IMR-90 (cell line): ENCODE data around the gene HCN4. TPM values are rescaled to one million over a fixed set of nuclear protein-coding genes. Genes with fewer than 3 reads are reported as not detected.

ENCODE experiments used
- ATAC-seq: fragments of 200-7000 bp; cut with Tn5 transposase; 2 replicates; pipeline ENCODE4 v1.9.1; 2020; ENCODE audit warnings: low read depth, mild to moderate bottlenecking, moderate library complexity
- BruUV-seq: library from RNA; stranded (reverse); fragments of 400-500 nt; replicated peaks from 2 replicates; lab custom pipeline; 2021; lab: Mats Ljungman, UMichigan
- CTCF ChIA-PET: fragments of 300-600 bp; formaldehyde crosslinking; extraction: SDS; loops from one replicate; lab custom pipeline; 2021; ENCODE audit warnings: antibody characterized with exemption; lab: Yijun Ruan, JAX
- POLR2A ChIA-PET: fragments of 300-600 bp; sonication (Branson Sonifier 250); formaldehyde crosslinking; loops from one replicate; lab custom pipeline; 2022; ENCODE audit warnings: antibody characterized with exemption; ENCODE audit not compliant: unreplicated experiment; lab: Charles Lee
- DNase-seq: peaks from one replicate; pipeline ENCODE4 v3.0.0; 2013
- H2AFZ ChIP-seq: replicated peaks from 2 replicates; pipeline ENCODE3; 2013; ENCODE audit warnings: low read length, mild to moderate bottlenecking; ENCODE audit not compliant: poor library complexity
- H2AK5ac ChIP-seq: 2 replicates; pipeline ENCODE4 v1.6.1; 2013; ENCODE audit warnings: low read depth, low read length, inconsistent platforms
- H2AK9ac ChIP-seq: replicated peaks from 2 replicates; pipeline ENCODE3; 2013; ENCODE audit warnings: mild to moderate bottlenecking, low read depth, low read length, moderate library complexity; ENCODE audit not compliant: poor library complexity
- H2BK120ac ChIP-seq: 2 replicates; pipeline ENCODE4 v1.6.1; 2013; ENCODE audit warnings: low read depth, low read length, inconsistent platforms
- H2BK15ac ChIP-seq: 3 replicates; pipeline ENCODE4 v1.6.1; 2013; ENCODE audit warnings: low read depth, low read length, inconsistent platforms
- H2BK20ac ChIP-seq: 2 replicates; pipeline ENCODE4 v1.6.1; 2013; ENCODE audit warnings: low read depth, mild to moderate bottlenecking, inconsistent platforms, low read length, moderate library complexity
- H2BK5ac ChIP-seq: 2 replicates; pipeline ENCODE4 v1.6.1; 2013; ENCODE audit warnings: mild to moderate bottlenecking, low read depth, low read length, inconsistent platforms; ENCODE audit not compliant: poor library complexity, severe bottlenecking
- H3K14ac ChIP-seq: replicated peaks from 2 replicates; pipeline ENCODE4 v1.6.1; 2013; ENCODE audit warnings: low read depth, low read length, inconsistent platforms
- H3K18ac ChIP-seq: 2 replicates; pipeline ENCODE4 v1.6.1; 2013; ENCODE audit warnings: low read depth, low read length, control low read depth
- H3K23ac ChIP-seq: 2 replicates; pipeline ENCODE4 v1.6.1; 2013; ENCODE audit warnings: low read depth, low read length, inconsistent platforms
- H3K27ac ChIP-seq: 2 replicates; pipeline ENCODE4 v1.5.1; 2013; ENCODE audit warnings: mild to moderate bottlenecking, control low read depth, low read length; ENCODE audit not compliant: insufficient read depth
- H3K27me3 ChIP-seq: 2 replicates; pipeline ENCODE4 v1.6.1; 2013; ENCODE audit warnings: low read length; ENCODE audit not compliant: control insufficient read depth, insufficient read depth
- H3K36me3 ChIP-seq: 2 replicates; pipeline ENCODE4 v1.6.1; 2013; ENCODE audit warnings: low read length, mixed read lengths; ENCODE audit not compliant: control insufficient read depth, insufficient read depth
- H3K4ac ChIP-seq: 2 replicates; pipeline ENCODE4 v1.6.1; 2013; ENCODE audit warnings: low read depth, low read length, inconsistent platforms
- H3K4me1 ChIP-seq: 2 replicates; pipeline ENCODE4 v1.6.1; 2013; ENCODE audit warnings: low read length, mixed read lengths; ENCODE audit not compliant: control insufficient read depth, insufficient read depth
- H3K4me2 ChIP-seq: 2 replicates; pipeline ENCODE4 v1.6.1; 2013; ENCODE audit warnings: low read depth, mild to moderate bottlenecking, control low read depth, low read length, moderate library complexity
- H3K4me3 ChIP-seq: 2 replicates; pipeline ENCODE4 v1.5.1; 2013; ENCODE audit warnings: low read depth, mild to moderate bottlenecking, control low read depth, low read length, moderate library complexity; ENCODE audit not compliant: insufficient read depth
- H3K56ac ChIP-seq: 2 replicates; pipeline ENCODE4 v1.6.1; 2013; ENCODE audit warnings: low read length, inconsistent platforms; ENCODE audit not compliant: insufficient read depth; ENCODE audit errors: extremely low read depth
- H3K79me1 ChIP-seq, 2 experiments: 2 replicates each; pipeline ENCODE4 v1.6.1; 2013; ENCODE audit warnings: low read length in 2 of 2, inconsistent platforms in 1 of 2, low read depth in 1 of 2
- H3K9ac ChIP-seq: 2 replicates; pipeline ENCODE4 v1.6.1; 2013; ENCODE audit warnings: low read depth, low read length, control low read depth
- H3K9me1 ChIP-seq: 2 replicates; pipeline ENCODE4 v1.6.1; 2013; ENCODE audit warnings: low read length, inconsistent platforms; ENCODE audit not compliant: insufficient read depth
- H3K9me3 ChIP-seq: 2 replicates; pipeline ENCODE4 v1.6.1; 2013; ENCODE audit warnings: low read length; ENCODE audit not compliant: control insufficient read depth, insufficient read depth
- H4K20me1 ChIP-seq: 2 replicates; pipeline ENCODE4 v1.6.1; 2013; ENCODE audit warnings: low read length, inconsistent platforms; ENCODE audit not compliant: insufficient read depth
- H4K5ac ChIP-seq: 2 replicates; pipeline ENCODE4 v1.6.1; 2013; ENCODE audit warnings: mild to moderate bottlenecking, low read depth, low read length, control low read depth
- H4K8ac ChIP-seq, 2 experiments: 2 replicates each; pipeline ENCODE4 v1.6.1; 2013; ENCODE audit warnings: low read depth in 2 of 2, low read length in 2 of 2, control low read depth in 1 of 2, inconsistent platforms in 1 of 2
- H4K91ac ChIP-seq: 2 replicates; pipeline ENCODE4 v1.6.1; 2013; ENCODE audit warnings: low read depth, low read length, inconsistent platforms; ENCODE audit not compliant: insufficient read depth
- BHLHE40 ChIP-seq: fragments of 150-350 bp; IDR thresholded peaks from 2 replicates; pipeline ENCODE4 v1.6.1; 2016; ENCODE audit warnings: mild to moderate bottlenecking, low read depth, low read length
- CEBPB ChIP-seq: IDR thresholded peaks from 2 replicates; pipeline ENCODE4 v1.6.1; 2012; ENCODE audit warnings: low read depth, low read length, improper control_type of control experiment
- CHD1 ChIP-seq: IDR thresholded peaks from 2 replicates; pipeline ENCODE4 v1.6.1; 2012; ENCODE audit warnings: low read depth, low read length, improper control_type of control experiment
- FOS ChIP-seq: fragments of 150-350 bp; IDR thresholded peaks from 2 replicates; pipeline ENCODE4 v1.6.1; 2016; ENCODE audit warnings: low read depth, low read length
- MAFK ChIP-seq: IDR thresholded peaks from 2 replicates; pipeline ENCODE4 v1.6.1; 2012; ENCODE audit warnings: low read depth, low read length, improper control_type of control experiment
- MAZ ChIP-seq: IDR thresholded peaks from 2 replicates; pipeline ENCODE4 v1.6.1; 2012; ENCODE audit warnings: low read depth, mild to moderate bottlenecking, low read length, improper control_type of control experiment, moderate library complexity, borderline replicate concordance
- MXI1 ChIP-seq: IDR thresholded peaks from 2 replicates; pipeline ENCODE4 v1.6.1; 2012; ENCODE audit warnings: low read depth, mild to moderate bottlenecking, low read length, moderate library complexity, borderline replicate concordance
- NFE2L2 ChIP-seq: fragments of 150-350 bp; IDR thresholded peaks from 2 replicates; pipeline ENCODE4 v1.6.1; 2016; ENCODE audit warnings: low read depth, mild to moderate bottlenecking, low read length
- POLR2A ChIP-seq: IDR thresholded peaks from 2 replicates; pipeline ENCODE4 v1.6.1; 2012; ENCODE audit warnings: mild to moderate bottlenecking, low read depth, low read length
- RAD21 ChIP-seq: IDR thresholded peaks from 2 replicates; pipeline ENCODE4 v1.6.1; 2012; ENCODE audit warnings: low read length, improper control_type of control experiment
- RCOR1 ChIP-seq: IDR thresholded peaks from 2 replicates; pipeline ENCODE4 v1.6.1; 2012; ENCODE audit warnings: mild to moderate bottlenecking, low read length, improper control_type of control experiment; ENCODE audit not compliant: insufficient replicate concordance
- RFX5 ChIP-seq: IDR thresholded peaks from 2 replicates; pipeline ENCODE4 v1.8.0; 2012; ENCODE audit warnings: low read depth, mild to moderate bottlenecking, low read length, moderate library complexity
- SMC3 ChIP-seq: fragments of 150-350 bp; IDR thresholded peaks from 2 replicates; pipeline ENCODE4 v1.6.1; 2016; ENCODE audit warnings: low read depth, mild to moderate bottlenecking, antibody characterized with exemption, low read length, moderate library complexity
- USF2 ChIP-seq: fragments of 150-350 bp; IDR thresholded peaks from 2 replicates; pipeline ENCODE4 v1.6.1; 2017; ENCODE audit warnings: mild to moderate bottlenecking, antibody characterized with exemption, low read length, low read depth
- WGBS, 2 experiments: methylation state at CpG; one replicate each; pipeline versions ENCODE4 v1.1.5 to v1.1.7; 2013; ENCODE audit warnings: missing lambda C conversion rate in 2 of 2; ENCODE audit not compliant: insufficient read length in 1 of 2; ENCODE audit errors: extremely low coverage in 2 of 2; 5-methylcytosine and 5-hydroxymethylcytosine counted together
- dilution Hi-C: fragments of 300-500 bp; cut with HindIII; formaldehyde crosslinking; loops from one replicate; pipeline ENCODE4 v1.14.3; 2018; ENCODE audit warnings: low sequenced_read_pairs; ENCODE audit not compliant: unreplicated experiment
- in situ Hi-C: fragments of 300-500 bp; cut with MboI; formaldehyde crosslinking; loops from 3 replicates; pipeline ENCODE4 v1.14.3; 2019; ENCODE audit warnings: low sequenced_read_pairs, inconsistent platforms, mixed read lengths
- intact Hi-C: fragments of 100-400 bp; cut with micrococcal nuclease; formaldehyde crosslinking; loops from 2 replicates; pipeline ENCODE4 v1.10.0; 2022
- polyA plus RNA-seq, 3 experiments: library from polyadenylated mRNA; depleted of rRNA; stranded (reverse); fragments of >200 nt; gene quantifications; 2 replicates each; pipeline ENCODE4 v1.2.3, GENCODE V29; 2012; ENCODE audit warnings: low replicate concordance in 1 of 3
- total RNA-seq: library from RNA; depleted of rRNA; stranded (reverse); fragments of >200 nt; gene quantifications from 2 replicates; pipeline ENCODE4 v1.2.3, GENCODE V29; 2012
- TF ChIP-seq, protein P1 (sequence below): conservative IDR thresholded peaks from 2 replicates; pipeline ENCODE4 v1.5.1; 2012; ENCODE audit warnings: mild to moderate bottlenecking, low read depth, low read length, improper control_type of control experiment
- TF ChIP-seq, protein P2 (sequence below): fragments of 150-350 bp; IDR thresholded peaks from 2 replicates; pipeline ENCODE4 v1.6.1; 2016; ENCODE audit warnings: low read depth, mild to moderate bottlenecking, low read length, moderate library complexity, borderline replicate concordance

Gene HCN4
- total and polyA plus RNA-seq, 2 of the 4 experiments (the other 2 are of a cell fraction), result not detected

DNA sequence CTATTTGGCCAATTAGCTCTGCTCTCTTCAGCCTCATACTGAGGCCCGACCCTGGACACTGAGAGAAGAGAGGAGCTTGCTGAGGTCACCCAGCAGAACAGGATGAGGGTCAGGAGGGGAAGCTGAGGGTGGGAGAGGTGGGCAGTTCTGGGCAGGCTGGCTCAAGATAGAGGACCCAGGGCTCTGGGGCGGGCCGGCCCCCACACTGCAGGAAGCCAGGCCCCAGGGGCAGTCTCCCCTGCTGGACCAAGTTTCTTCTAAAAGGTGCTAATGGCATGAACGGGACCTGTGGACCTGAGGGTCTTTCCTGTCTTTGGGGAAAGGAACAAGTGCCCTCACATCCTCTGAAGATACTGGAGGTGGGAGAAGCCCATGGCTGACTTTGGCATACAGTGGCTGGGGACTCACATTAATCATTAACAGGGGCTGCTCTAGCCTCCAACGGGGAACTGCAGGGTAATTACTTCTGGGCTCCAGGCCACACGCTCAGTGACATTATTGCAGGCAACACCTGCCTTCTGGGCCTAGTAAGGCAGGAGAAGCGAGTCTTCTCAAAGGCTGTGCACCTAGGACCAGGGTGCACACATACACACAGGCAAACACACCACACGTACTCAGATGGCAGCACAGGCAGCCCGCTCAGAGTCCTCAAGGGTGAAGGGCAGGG is 10.6 kb downstream of the HCN4 start:
- intact Hi-C loops (no loop called here), in situ Hi-C loops (no loop called here), dilution Hi-C loops (no loop called here)
- Histone ChIP-seq H4K20me1 (no peaks in the 10 kb centered on the region), H3K56ac (no peak overlapping the region), H4K91ac (no peak overlapping the region), H3K27ac (no peak overlapping the region), H3K14ac (no peak overlapping the region), H2BK120ac (no peak overlapping the region), H2AK9ac (peak overlapping the region; percentile 70), H2AK5ac (no peak overlapping the region), H3K18ac (no peak overlapping the region), H3K4me3 (no peak overlapping the region), H3K23ac (no peak overlapping the region), H3K79me1 (no peaks in the 10 kb centered on the region), H4K8ac (no peak overlapping the region), H3K4me2 (no peak overlapping the region), H3K27me3 (peaks cover 82% of the 10 kb centered on the region), H2BK5ac (no peak overlapping the region), H3K9ac (no peak overlapping the region), H3K4ac (no peak overlapping the region), H3K9me3 (no peaks in the 10 kb centered on the region), H3K9me1 (no peaks in the 10 kb centered on the region), H2BK15ac (no peak overlapping the region), H3K4me1 (no peaks in the 10 kb centered on the region), H3K36me3 (no peaks in the 10 kb centered on the region), H2BK20ac (no peak overlapping the region), H2AFZ (no peak overlapping the region), H4K5ac (no peak overlapping the region)
- CTCF ChIA-PET, result no interaction called here
- no peak for ATAC-seq
- POLR2A ChIA-PET, result no interaction called here
- no peak for DNase-seq
- no peak for TF ChIP-seq RFX5
- no peak for TF ChIP-seq CHD1
- no peak for TF ChIP-seq MAFK
- TF ChIP-seq FOS, result no peak
- TF ChIP-seq BHLHE40, result no peak
- no peak for TF ChIP-seq RCOR1
- no peak for TF ChIP-seq CEBPB
- no peak for TF ChIP-seq RAD21
- no peak for TF ChIP-seq NFE2L2
- no peak for TF ChIP-seq SMC3
- TF ChIP-seq, protein P1, sequence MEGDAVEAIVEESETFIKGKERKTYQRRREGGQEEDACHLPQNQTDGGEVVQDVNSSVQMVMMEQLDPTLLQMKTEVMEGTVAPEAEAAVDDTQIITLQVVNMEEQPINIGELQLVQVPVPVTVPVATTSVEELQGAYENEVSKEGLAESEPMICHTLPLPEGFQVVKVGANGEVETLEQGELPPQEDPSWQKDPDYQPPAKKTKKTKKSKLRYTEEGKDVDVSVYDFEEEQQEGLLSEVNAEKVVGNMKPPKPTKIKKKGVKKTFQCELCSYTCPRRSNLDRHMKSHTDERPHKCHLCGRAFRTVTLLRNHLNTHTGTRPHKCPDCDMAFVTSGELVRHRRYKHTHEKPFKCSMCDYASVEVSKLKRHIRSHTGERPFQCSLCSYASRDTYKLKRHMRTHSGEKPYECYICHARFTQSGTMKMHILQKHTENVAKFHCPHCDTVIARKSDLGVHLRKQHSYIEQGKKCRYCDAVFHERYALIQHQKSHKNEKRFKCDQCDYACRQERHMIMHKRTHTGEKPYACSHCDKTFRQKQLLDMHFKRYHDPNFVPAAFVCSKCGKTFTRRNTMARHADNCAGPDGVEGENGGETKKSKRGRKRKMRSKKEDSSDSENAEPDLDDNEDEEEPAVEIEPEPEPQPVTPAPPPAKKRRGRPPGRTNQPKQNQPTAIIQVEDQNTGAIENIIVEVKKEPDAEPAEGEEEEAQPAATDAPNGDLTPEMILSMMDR, result no peak
- TF ChIP-seq POLR2A, result no peak
- TF ChIP-seq, protein P2, sequence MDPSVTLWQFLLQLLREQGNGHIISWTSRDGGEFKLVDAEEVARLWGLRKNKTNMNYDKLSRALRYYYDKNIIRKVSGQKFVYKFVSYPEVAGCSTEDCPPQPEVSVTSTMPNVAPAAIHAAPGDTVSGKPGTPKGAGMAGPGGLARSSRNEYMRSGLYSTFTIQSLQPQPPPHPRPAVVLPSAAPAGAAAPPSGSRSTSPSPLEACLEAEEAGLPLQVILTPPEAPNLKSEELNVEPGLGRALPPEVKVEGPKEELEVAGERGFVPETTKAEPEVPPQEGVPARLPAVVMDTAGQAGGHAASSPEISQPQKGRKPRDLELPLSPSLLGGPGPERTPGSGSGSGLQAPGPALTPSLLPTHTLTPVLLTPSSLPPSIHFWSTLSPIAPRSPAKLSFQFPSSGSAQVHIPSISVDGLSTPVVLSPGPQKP, result no peak
- TF ChIP-seq USF2, result no peak
- no peak for TF ChIP-seq MAZ
- no peak for TF ChIP-seq MXI1
- 30% methylated on average over 2 of the region's 9 CpGs; no CpG with 5 or more reads in 1 of the 2 experiments for WGBS, 2 experiments
- BruUV-seq, result no TSS peak
